ENCODE data around the gene TLE3.

TLE3 gene

DNA sequence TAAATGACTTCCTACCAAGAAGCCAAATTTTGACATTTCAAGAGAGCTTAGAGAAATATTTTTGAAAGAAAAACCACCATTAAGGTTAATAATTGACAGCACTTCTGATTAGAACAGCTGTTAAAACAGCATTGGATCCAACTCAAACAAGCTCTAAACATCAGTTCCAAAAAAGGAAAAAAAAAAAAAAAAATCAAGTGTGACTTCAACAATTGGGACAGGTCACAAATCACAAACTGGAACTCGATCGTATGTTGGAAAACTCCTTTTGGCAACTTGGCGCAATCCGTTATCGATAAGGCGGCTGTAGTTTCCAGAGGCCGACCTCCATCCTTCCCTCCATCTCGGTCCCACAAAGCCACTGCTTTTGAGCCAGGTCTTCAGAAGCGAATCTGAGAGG is 17.8 kb downstream of the TLE3 start:
- Histone ChIP-seq H3K79me2 (ENCODE audit: insufficient read depth, low read depth) (peaks cover 93% of the 10 kb centered on the region), H3K36me3 (ENCODE audit: insufficient read depth) (peaks cover 17% of the 10 kb centered on the region; the same call in 1 of the 2 replicates), H4K20me1 (ENCODE audit: insufficient read depth) (peaks cover 15% of the 10 kb centered on the region; the same call in 1 of the 2 replicates), H3K4me1 (ENCODE audit: low read depth, poor library complexity, severe bottlenecking) (peaks cover 15% of the 10 kb centered on the region), H3K9ac (no peak overlapping the region), H3K27me3 (ENCODE audit: insufficient read depth, low read depth) (no peaks in the 10 kb centered on the region), H2AFZ (ENCODE audit: low read depth) (no peak overlapping the region), H3K27ac (no peak overlapping the region), H3K4me2 (no peak overlapping the region), H3K4me3 (IDR thresholded peaks at IDR 0.05; ENCODE audit: insufficient read depth, low read depth, low read length) (no peak overlapping the region)
- TF ChIP-seq, protein P1, sequence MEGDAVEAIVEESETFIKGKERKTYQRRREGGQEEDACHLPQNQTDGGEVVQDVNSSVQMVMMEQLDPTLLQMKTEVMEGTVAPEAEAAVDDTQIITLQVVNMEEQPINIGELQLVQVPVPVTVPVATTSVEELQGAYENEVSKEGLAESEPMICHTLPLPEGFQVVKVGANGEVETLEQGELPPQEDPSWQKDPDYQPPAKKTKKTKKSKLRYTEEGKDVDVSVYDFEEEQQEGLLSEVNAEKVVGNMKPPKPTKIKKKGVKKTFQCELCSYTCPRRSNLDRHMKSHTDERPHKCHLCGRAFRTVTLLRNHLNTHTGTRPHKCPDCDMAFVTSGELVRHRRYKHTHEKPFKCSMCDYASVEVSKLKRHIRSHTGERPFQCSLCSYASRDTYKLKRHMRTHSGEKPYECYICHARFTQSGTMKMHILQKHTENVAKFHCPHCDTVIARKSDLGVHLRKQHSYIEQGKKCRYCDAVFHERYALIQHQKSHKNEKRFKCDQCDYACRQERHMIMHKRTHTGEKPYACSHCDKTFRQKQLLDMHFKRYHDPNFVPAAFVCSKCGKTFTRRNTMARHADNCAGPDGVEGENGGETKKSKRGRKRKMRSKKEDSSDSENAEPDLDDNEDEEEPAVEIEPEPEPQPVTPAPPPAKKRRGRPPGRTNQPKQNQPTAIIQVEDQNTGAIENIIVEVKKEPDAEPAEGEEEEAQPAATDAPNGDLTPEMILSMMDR (conservative IDR thresholded peaks at IDR 0.05; ENCODE audit: low read depth, low read length): no peak

DNA sequence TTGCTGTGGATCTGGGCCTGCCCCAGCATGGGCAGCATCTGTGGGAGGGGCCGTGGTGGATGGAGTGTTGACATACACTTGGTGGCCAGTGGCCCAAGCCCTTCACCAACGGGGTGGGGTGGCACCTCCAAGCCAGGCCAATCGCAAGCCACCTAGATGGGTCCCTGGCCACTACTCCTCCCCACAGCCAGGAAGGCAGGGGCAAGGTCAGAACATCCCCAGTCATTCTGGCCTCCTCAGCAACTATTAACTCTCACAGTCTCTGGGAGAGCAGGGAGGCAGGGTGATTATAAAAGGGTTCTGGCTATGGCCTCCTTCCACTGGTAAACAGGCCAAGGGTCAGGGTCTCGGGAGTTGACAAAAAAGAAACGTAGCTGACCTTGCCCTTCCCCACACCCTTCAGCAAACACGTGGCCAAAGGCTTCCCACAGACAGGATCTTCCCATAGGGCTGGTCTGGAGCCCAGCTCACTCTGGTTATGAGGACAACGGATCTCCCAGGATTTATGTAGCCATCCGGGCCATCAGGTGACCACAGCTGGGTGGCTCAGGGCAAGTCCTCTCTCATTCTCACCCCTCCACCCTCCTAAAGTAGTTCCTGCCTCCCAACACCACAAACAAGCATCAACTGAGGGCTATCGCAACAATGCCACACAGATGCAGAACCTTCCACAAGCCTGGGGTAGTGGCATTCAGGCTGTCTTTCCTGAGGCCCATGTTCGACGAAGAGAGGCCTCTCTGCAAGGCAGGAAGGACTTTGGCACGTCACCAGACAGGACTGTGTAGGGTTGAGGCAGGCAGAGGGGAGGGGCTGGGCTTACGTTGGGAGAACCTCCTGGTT is 18.9 kb downstream of the TLE3 start:
- H3K9ac ChIP-seq: no peak overlapping the region
- H3K4me2 ChIP-seq: no peak overlapping the region
- peaks cover 4% of the 10 kb centered on the region for H3K4me1 ChIP-seq (ENCODE audit: low read depth, poor library complexity, severe bottlenecking)
- H3K27ac ChIP-seq: no peak overlapping the region
- H2AFZ ChIP-seq (ENCODE audit: low read depth): no peak overlapping the region
- TF ChIP-seq, protein P1 (conservative IDR thresholded peaks at IDR 0.05; ENCODE audit: low read depth, low read length): no peak
- peaks cover 20% of the 10 kb centered on the region; the same call in 1 of the 2 replicates for H3K36me3 ChIP-seq (ENCODE audit: insufficient read depth)
- no peak overlapping the region for H3K4me3 ChIP-seq (IDR thresholded peaks at IDR 0.05; ENCODE audit: insufficient read depth, low read depth, low read length)
- peaks cover 9% of the 10 kb centered on the region; the same call in 1 of the 2 replicates for H4K20me1 ChIP-seq (ENCODE audit: insufficient read depth)
- peaks cover 86% of the 10 kb centered on the region for H3K79me2 ChIP-seq (ENCODE audit: insufficient read depth, low read depth)
- no peaks in the 10 kb centered on the region for H3K27me3 ChIP-seq (ENCODE audit: insufficient read depth, low read depth)

DNA sequence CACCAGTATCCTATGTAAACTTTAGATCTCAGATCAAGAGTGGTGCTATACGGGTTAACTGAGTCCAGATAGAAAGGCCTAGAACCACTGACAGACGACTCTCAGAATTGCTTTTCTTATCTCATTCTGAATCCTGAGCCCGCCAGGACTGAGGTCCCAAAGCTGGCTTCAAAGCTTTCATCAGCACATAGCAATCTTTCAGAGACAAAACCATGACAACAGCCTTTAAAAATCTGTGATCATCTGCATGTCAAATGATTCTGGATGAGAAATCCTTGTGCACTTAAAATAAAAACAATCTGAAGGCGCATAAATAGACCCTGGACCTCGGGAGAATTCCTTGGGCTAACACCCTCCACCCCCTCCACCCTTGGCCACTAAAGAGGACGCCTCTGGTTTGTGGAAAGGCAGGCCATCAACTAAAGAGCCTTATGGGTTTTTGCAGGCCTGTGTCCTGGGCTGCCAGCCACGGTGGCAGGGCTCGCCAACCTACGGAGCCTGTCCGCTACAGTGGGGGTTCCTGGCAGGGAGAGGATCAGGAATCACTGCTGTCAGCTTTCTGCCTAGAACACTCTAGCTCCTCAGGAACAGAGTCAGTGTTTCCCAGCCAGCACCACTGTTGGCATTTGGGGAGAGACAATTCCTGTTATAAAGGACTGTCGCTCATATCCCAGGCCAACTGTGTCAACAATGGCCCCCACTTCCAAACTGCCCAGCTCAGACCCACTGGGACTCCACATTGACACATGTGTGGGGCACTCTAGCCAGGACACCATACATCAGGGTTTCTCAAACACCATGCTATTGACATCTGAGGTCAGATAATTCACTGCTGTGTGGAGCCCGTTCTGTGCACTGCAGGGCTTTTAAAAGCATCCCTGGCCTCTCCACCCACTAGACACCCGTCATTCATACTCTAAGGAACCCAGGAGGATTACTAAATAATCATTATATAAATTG is 20.2 kb downstream of the TLE3 start:
- peaks cover 9% of the 10 kb centered on the region; the same call in 1 of the 2 replicates for H4K20me1 ChIP-seq (ENCODE audit: insufficient read depth)
- H3K4me2 ChIP-seq: no peak overlapping the region
- no peaks in the 10 kb centered on the region for H3K27me3 ChIP-seq (ENCODE audit: insufficient read depth, low read depth)
- H3K79me2 ChIP-seq (ENCODE audit: insufficient read depth, low read depth): peaks cover 90% of the 10 kb centered on the region
- no peak overlapping the region for H3K9ac ChIP-seq
- no peak overlapping the region for H2AFZ ChIP-seq (ENCODE audit: low read depth)
- peaks cover 25% of the 10 kb centered on the region; the same call in 1 of the 2 replicates for H3K36me3 ChIP-seq (ENCODE audit: insufficient read depth)
- TF ChIP-seq, protein P1 (conservative IDR thresholded peaks at IDR 0.05; ENCODE audit: low read depth, low read length): no peak
- H3K27ac ChIP-seq: no peak overlapping the region
- no peak overlapping the region for H3K4me3 ChIP-seq (IDR thresholded peaks at IDR 0.05; ENCODE audit: insufficient read depth, low read depth, low read length)
- H3K4me1 ChIP-seq (ENCODE audit: low read depth, poor library complexity, severe bottlenecking): no peaks in the 10 kb centered on the region

DNA sequence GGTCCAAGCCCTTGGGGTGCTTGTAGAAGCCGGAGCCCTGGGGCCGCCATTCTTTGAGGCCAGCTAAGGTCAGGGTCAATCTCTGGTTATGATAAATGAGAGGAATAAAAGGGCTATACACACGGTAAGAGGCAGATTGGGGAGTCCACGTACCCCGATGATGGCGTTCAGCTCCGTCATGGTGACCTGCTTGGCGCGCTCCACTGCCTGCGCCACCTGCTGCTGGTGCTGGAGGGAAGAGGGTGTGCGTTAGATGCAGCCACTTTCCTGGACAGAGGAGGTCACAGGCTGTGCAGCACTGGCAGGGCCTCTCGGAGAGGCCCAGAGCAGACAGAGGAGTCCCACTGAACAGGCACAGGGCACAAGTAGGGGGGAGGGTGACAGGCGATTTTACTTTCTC is 23.3 kb downstream of the TLE3 start:
- H3K4me3 ChIP-seq (IDR thresholded peaks at IDR 0.05; ENCODE audit: insufficient read depth, low read depth, low read length): no peak overlapping the region
- no peak overlapping the region for H3K4me2 ChIP-seq
- peaks cover 3% of the 10 kb centered on the region; the same call in 1 of the 2 replicates for H4K20me1 ChIP-seq (ENCODE audit: insufficient read depth)
- no peak overlapping the region for H3K9ac ChIP-seq
- peaks cover 86% of the 10 kb centered on the region for H3K79me2 ChIP-seq (ENCODE audit: insufficient read depth, low read depth)
- no peaks in the 10 kb centered on the region for H3K27me3 ChIP-seq (ENCODE audit: insufficient read depth, low read depth)
- peaks cover 15% of the 10 kb centered on the region; the same call in 1 of the 2 replicates for H3K36me3 ChIP-seq (ENCODE audit: insufficient read depth)
- no peak overlapping the region for H3K27ac ChIP-seq
- TF ChIP-seq, protein P1 (conservative IDR thresholded peaks at IDR 0.05; ENCODE audit: low read depth, low read length): no peak
- H2AFZ ChIP-seq (ENCODE audit: low read depth): no peak overlapping the region
- H3K4me1 ChIP-seq (ENCODE audit: low read depth, poor library complexity, severe bottlenecking): no peaks in the 10 kb centered on the region
